H1 (cell line): ENCODE measurements around the gene NOTUM. TPM values are rescaled to one million over a fixed set of nuclear protein-coding genes. Genes with fewer than 3 reads are reported as not detected.

Experiments used
- CTCF ChIA-PET: fragments of 300-600 bp; sonication (Branson Sonifier 250); formaldehyde crosslinking; loops from one replicate; lab custom pipeline; 2021; ENCODE audit not compliant: partially characterized antibody; lab: Charles Lee
- POLR2A ChIA-PET: fragments of 300-600 bp; sonication (Branson Sonifier 250); formaldehyde crosslinking; loops from one replicate; lab custom pipeline; 2021; ENCODE audit warnings: inconsistent platforms; ENCODE audit not compliant: partially characterized antibody; lab: Charles Lee
- DNase-seq, 2 experiments: peaks; one replicate each; pipeline versions ENCODE4 v3.0.0 to v3.0.0-alpha.2; 2010 to 2022; ENCODE audit warnings: low spot score in 2 of 2, low read depth in 1 of 2, mixed read lengths in 1 of 2
- FAIRE-seq: peaks from 2 replicates; lab custom pipeline; 2011; peaks lifted over from hg19 to GRCh38; lab: Jason Lieb, UNC
- H2AFZ ChIP-seq: 2 replicates; pipeline ENCODE4 v1.8.1; 2012; ENCODE audit warnings: low read length, inconsistent platforms
- H2AK5ac ChIP-seq: 2 replicates; pipeline ENCODE4 v1.6.1; 2013; ENCODE audit warnings: low read depth, low read length
- H2BK120ac ChIP-seq: replicated peaks from 2 replicates; pipeline ENCODE3; 2013; ENCODE audit warnings: low read depth, low read length, inconsistent platforms
- H2BK12ac ChIP-seq: 2 replicates; pipeline ENCODE4 v1.6.1; 2013; ENCODE audit warnings: low read depth, low read length
- H2BK15ac ChIP-seq: 2 replicates; pipeline ENCODE4 v1.6.1; 2013; ENCODE audit warnings: low read length
- H2BK20ac ChIP-seq: 2 replicates; pipeline ENCODE4 v1.6.1; 2013; ENCODE audit warnings: low read length
- H2BK5ac ChIP-seq: 2 replicates; pipeline ENCODE4 v1.6.1; 2013; ENCODE audit warnings: low read depth, low read length
- H3K14ac ChIP-seq: 2 replicates; pipeline ENCODE4 v1.6.1; 2013; ENCODE audit warnings: inconsistent platforms; ENCODE audit not compliant: insufficient read length
- H3K18ac ChIP-seq: 2 replicates; pipeline ENCODE4 v1.6.1; 2013; ENCODE audit warnings: low read length; ENCODE audit errors: extremely low read depth
- H3K23ac ChIP-seq: 2 replicates; pipeline ENCODE4 v1.6.1; 2013; ENCODE audit warnings: inconsistent platforms; ENCODE audit not compliant: insufficient read length
- H3K23me2 ChIP-seq: 2 replicates; pipeline ENCODE4 v1.6.1; 2013; ENCODE audit warnings: low read depth, low read length
- H3K27ac ChIP-seq: 2 replicates; pipeline ENCODE4 v1.6.1; 2011; ENCODE audit warnings: low read depth, low read length, inconsistent platforms
- H3K27me3 ChIP-seq, 4 experiments: replicated peaks in 1 of 4; 1 replicate in 1 of 4; 2 replicates in 3 of 4; pipeline versions ENCODE4 v1.6.1 to v1.8.1; 2011 to 2013; ENCODE audit warnings: low read length in 3 of 4, mild to moderate bottlenecking in 3 of 4, inconsistent platforms in 2 of 4, mixed read lengths in 2 of 4, moderate library complexity in 1 of 4; ENCODE audit not compliant: control insufficient read depth in 3 of 4, insufficient read depth in 3 of 4; ENCODE audit errors: extremely low read depth in 1 of 4
- H3K36me3 ChIP-seq, 4 experiments: 2 replicates each; pipeline versions ENCODE4 v1.6.1 to v1.8.1; 2011 to 2013; ENCODE audit warnings: mild to moderate bottlenecking in 4 of 4, low read length in 3 of 4, moderate library complexity in 2 of 4, control low read depth in 1 of 4, inconsistent platforms in 1 of 4; ENCODE audit not compliant: insufficient read depth in 4 of 4, control insufficient read depth in 2 of 4
- H3K4ac ChIP-seq: replicated peaks from 2 replicates; pipeline ENCODE3; 2013; ENCODE audit warnings: low read length, low read depth, mixed read lengths, inconsistent platforms; ENCODE audit not compliant: insufficient read length
- H3K4me1 ChIP-seq, 4 experiments: replicated peaks in 1 of 4; 1 replicate in 1 of 4; 2 replicates in 3 of 4; pipeline versions ENCODE4 v1.6.1 to v1.8.1; 2011 to 2013; ENCODE audit warnings: low read length in 3 of 4, inconsistent platforms in 2 of 4, mixed read lengths in 1 of 4; ENCODE audit not compliant: insufficient read depth in 4 of 4, control insufficient read depth in 3 of 4
- H3K4me2 ChIP-seq, 2 experiments: 2 replicates each; pipeline versions ENCODE4 v1.6.1 to v1.8.1; 2011 to 2013; ENCODE audit warnings: low read depth in 2 of 2, low read length in 2 of 2, control low read depth in 1 of 2, inconsistent platforms in 1 of 2, mild to moderate bottlenecking in 1 of 2; ENCODE audit not compliant: insufficient read depth in 1 of 2
- H3K4me3 ChIP-seq, 4 experiments: fragments of 200-600, 300-600 bp in 1 of 4; sonication (generic), shearing (Covaris generic), sonication (Bioruptor Twin) in 1 of 4; 2 replicates each; pipeline versions ENCODE4 v1.5.1 to v1.8.1; 2011 to 2016; ENCODE audit warnings: low read length in 4 of 4, low read depth in 3 of 4, control low read depth in 2 of 4, inconsistent platforms in 2 of 4, mild to moderate bottlenecking in 2 of 4, mixed read lengths in 1 of 4, moderate library complexity in 1 of 4; ENCODE audit not compliant: insufficient read depth in 2 of 4; ENCODE audit errors: extremely low read depth in 1 of 4
- H3K56ac ChIP-seq: replicated peaks from 2 replicates; pipeline ENCODE3; 2013; ENCODE audit warnings: low read depth, mild to moderate bottlenecking, mixed read lengths, low read length, inconsistent platforms; ENCODE audit not compliant: insufficient read length
- H3K79me1 ChIP-seq: 2 replicates; pipeline ENCODE4 v1.6.1; 2013; ENCODE audit warnings: low read depth, low read length, control low read depth
- H3K79me2 ChIP-seq, 2 experiments: 2 replicates each; pipeline versions ENCODE4 v1.6.1 to v1.8.1; 2012 to 2013; ENCODE audit warnings: low read length in 2 of 2, mild to moderate bottlenecking in 2 of 2, inconsistent platforms in 1 of 2; ENCODE audit not compliant: insufficient read depth in 2 of 2, control insufficient read depth in 1 of 2
- H3K9ac ChIP-seq, 4 experiments: replicated peaks in 1 of 4; 1 replicate in 1 of 4; 2 replicates in 3 of 4; pipeline versions ENCODE4 v1.6.1 to v1.8.1; 2011 to 2013; ENCODE audit warnings: low read depth in 3 of 4, low read length in 3 of 4, control low read depth in 2 of 4, mild to moderate bottlenecking in 2 of 4, moderate library complexity in 2 of 4, inconsistent platforms in 1 of 4; ENCODE audit errors: extremely low read depth in 1 of 4
- H3K9me3 ChIP-seq, 2 experiments: 2 replicates each; pipeline versions ENCODE4 v1.6.1 to v1.8.1; 2012 to 2013; ENCODE audit warnings: mild to moderate bottlenecking in 2 of 2, moderate library complexity in 2 of 2, control low read depth in 1 of 2, inconsistent platforms in 1 of 2, low read depth in 1 of 2, low read length in 1 of 2, mixed read lengths in 1 of 2; ENCODE audit not compliant: insufficient read depth in 2 of 2
- H4K20me1 ChIP-seq, 2 experiments: replicated peaks in 1 of 2; 2 replicates each; pipeline versions ENCODE3 to v1.8.1; 2011 to 2013; ENCODE audit warnings: inconsistent platforms in 2 of 2, low read length in 2 of 2, mild to moderate bottlenecking in 1 of 2; ENCODE audit not compliant: insufficient read depth in 2 of 2, control insufficient read depth in 1 of 2
- H4K5ac ChIP-seq: 2 replicates; pipeline ENCODE4 v1.6.1; 2013; ENCODE audit warnings: low read length, low read depth, mixed read lengths, inconsistent platforms; ENCODE audit not compliant: insufficient read length
- H4K8ac ChIP-seq: 2 replicates; pipeline ENCODE4 v1.8.0; 2013; ENCODE audit warnings: mild to moderate bottlenecking, moderate library complexity, low read length, inconsistent platforms; ENCODE audit not compliant: insufficient read depth; ENCODE audit errors: extremely low read depth
- H4K91ac ChIP-seq: replicated peaks from 2 replicates; pipeline ENCODE3; 2013; ENCODE audit warnings: low read length, mixed read lengths, inconsistent platforms; ENCODE audit not compliant: insufficient read length
- EP300 ChIP-seq, 2 experiments: IDR thresholded peaks; 1 replicate in 1 of 2; 2 replicates in 1 of 2; pipeline ENCODE4 v1.6.1; 2011 to 2012; ENCODE audit warnings: low read depth in 2 of 2, low read length in 2 of 2, mild to moderate bottlenecking in 2 of 2, borderline replicate concordance in 1 of 2, inconsistent platforms in 1 of 2, moderate library complexity in 1 of 2
- EZH2 ChIP-seq: fragments of 200-600 bp; sonication (generic); IDR thresholded peaks from 2 replicates; pipeline ENCODE4 v1.7.1; 2012; ENCODE audit warnings: low read depth, mild to moderate bottlenecking, moderate library complexity, low read length, inconsistent platforms; ENCODE audit not compliant: severe bottlenecking
- FOSL1 ChIP-seq: IDR thresholded peaks from 2 replicates; pipeline ENCODE4 v1.6.1; 2011; ENCODE audit warnings: mild to moderate bottlenecking, low read depth, low read length, moderate library complexity; ENCODE audit not compliant: insufficient read depth
- POLR2A ChIP-seq, 2 experiments: IDR thresholded peaks; 1 replicate in 1 of 2; 2 replicates in 1 of 2; pipeline ENCODE4 v1.6.1; 2011; ENCODE audit warnings: low read depth in 2 of 2, low read length in 2 of 2, mild to moderate bottlenecking in 2 of 2; ENCODE audit errors: control extremely low read depth in 1 of 2
- RBBP5 ChIP-seq: IDR thresholded peaks from 2 replicates; pipeline ENCODE4 v1.7.1; 2012; ENCODE audit warnings: low read depth, mild to moderate bottlenecking, inconsistent platforms, low read length, moderate library complexity, borderline replicate concordance
- SIN3A ChIP-seq, 2 experiments: IDR thresholded peaks in 1 of 2; conservative IDR thresholded peaks in 1 of 2; 2 replicates each; pipeline ENCODE4 v1.6.1; 2011 to 2012; ENCODE audit warnings: low read length in 2 of 2, improper control_type of control experiment in 1 of 2, low read depth in 1 of 2, mild to moderate bottlenecking in 1 of 2
- USF2 ChIP-seq: IDR thresholded peaks from 2 replicates; pipeline ENCODE4 v1.6.1; 2011; ENCODE audit warnings: low read length, improper control_type of control experiment
- WGBS, 2 experiments: shearing (Covaris generic) in 1 of 2; methylation state at CpG; one replicate each; pipeline versions ENCODE4 v1.1.6 to v1.1.7; 2013 to 2015; ENCODE audit warnings: low lambda C conversion rate in 2 of 2, mixed read lengths in 2 of 2, inconsistent platforms in 1 of 2, low coverage in 1 of 2, missing lambda C conversion rate in 1 of 2; ENCODE audit not compliant: insufficient replicate concordance in 2 of 2, insufficient coverage in 1 of 2, insufficient read length in 1 of 2; ENCODE audit errors: extremely low coverage in 1 of 2, missing lambda C conversion rate in 1 of 2; 5-methylcytosine and 5-hydroxymethylcytosine counted together
- polyA plus RNA-seq, 7 experiments: library from polyadenylated mRNA; depleted of rRNA in 3 of 7; stranded (reverse) in 5 of 7; unstranded in 2 of 7; fragments of >200 nt in 5 of 7; fragments of 200-250 nt in 2 of 7; gene quantifications; 1 replicate in 5 of 7; 2 replicates in 1 of 7; 4 replicates in 1 of 7; pipeline versions ENCODE4 v1.2.1 to v1.2.3, GENCODE V29; 2011 to 2013; ENCODE audit warnings: missing spikeins in 2 of 7, mixed read lengths in 2 of 7
- total RNA-seq: library from RNA; stranded (reverse); fragmentation: NEBNext Ultra II Directional; extraction: Animal tissue kit (Norgen Biotek cat#: 25700); gene quantifications from 2 replicates; pipeline ENCODE4 v1.2.1, GENCODE V29; 2021

NOTUM gene
- total and polyA plus RNA-seq, 2 of the 8 experiments (the other 6 are each of a cell fraction or from before 2014, with no cell fraction given) = 0.45 to 0.76 TPM

- 35% methylated on average over 18 of the region's 32 CpGs; no CpG with 5 or more reads in 1 of the 2 experiments for WGBS, 2 experiments
- H3K14ac ChIP-seq = no peak overlapping the region
- H2BK12ac ChIP-seq = peak overlapping the region; percentile 92; the same call in 1 of the 2 replicates
- peak overlapping the region in 3 of 4 experiments; percentile 28 to 54 (median 34); a peak in 4 of 7 replicates for H3K9ac ChIP-seq
- 0 out of 2 replicates have a peak overlapping the region, but pooled peaks have one; percentile 13 for H2AK5ac ChIP-seq
- H3K27me3 ChIP-seq = peaks cover 0 to 2% (median 2%) of the 10 kb centered on the region in 4 experiments; a peak in 4 of 7 replicates
- H3K9me3 ChIP-seq = no peaks in the 10 kb centered on the region
- peaks cover 48% of the 10 kb centered on the region for H3K79me1 ChIP-seq
- H2BK20ac ChIP-seq = peak overlapping the region; percentile 80; the same call in 1 of the 2 replicates
- H3K79me2 ChIP-seq = peaks cover 12 to 77% of the 10 kb centered on the region in 2 experiments; a peak in 3 of 4 replicates
- peaks cover 0 to 36% (median 29%) of the 10 kb centered on the region in 4 experiments; a peak in 6 of 7 replicates for H3K4me1 ChIP-seq
- peak overlapping the region; percentile 70 for H4K5ac ChIP-seq
- peak overlapping the region; percentile 79 to 88 for H3K4me2 ChIP-seq
- H3K4me3 ChIP-seq = peak overlapping the region; percentile 20 to 51 (median 32); a peak in 7 of 8 replicates
- H3K36me3 ChIP-seq = peaks cover 3 to 26% (median 6%) of the 10 kb centered on the region in 4 experiments; a peak in 6 of 8 replicates
- H2BK5ac ChIP-seq = peak overlapping the region; percentile 93; the same call in 1 of the 2 replicates
- H2BK120ac ChIP-seq = no peak overlapping the region
- DNase-seq = no peak
- H4K8ac ChIP-seq = peak overlapping the region; percentile 81; the same call in 1 of the 2 replicates
- peaks cover 13% of the 10 kb centered on the region; the same call in 1 of the 2 replicates for H3K23me2 ChIP-seq
- peaks cover 15 to 28% of the 10 kb centered on the region in 2 experiments for H4K20me1 ChIP-seq
- no peak for FAIRE-seq
- peak overlapping the region; percentile 82 for H4K91ac ChIP-seq
- ChIA-PET POLR2A (interaction anchor here (0.7 to 14.6 kb wide), 26 partner anchors 10 to 175 kb away, joined by 3 to 150 read pairs (median 4); partner anchors contain the start of genes ANAPC11, ARHGDIA, FASN and NPB), CTCF (interaction anchor here (1.0 to 2.1 kb wide), 11 partner anchors 16 to 265 kb away, joined by 3 to 10 read pairs (median 4); partner anchors contain the start of genes ALYREF and ANAPC11)
- no peak overlapping the region for H2BK15ac ChIP-seq
- H3K23ac ChIP-seq = no peak overlapping the region
- H3K4ac ChIP-seq = peak overlapping the region; percentile 96
- no peak overlapping the region for H3K56ac ChIP-seq
- peak overlapping the region; percentile 78 for H3K18ac ChIP-seq
- H2AFZ ChIP-seq = no peak overlapping the region
- peak overlapping the region; percentile 55; the same call in 1 of the 2 replicates for H3K27ac ChIP-seq
- peak in 1 of 2 experiments; percentile 53; a peak in 1 of 4 replicates for TF ChIP-seq SIN3A (conservative IDR thresholded peaks at IDR 0.05 in 1 of 2, IDR thresholded peaks at IDR 0.05 in 1 of 2; ENCODE audit: low read depth in 1 of 2, low read length in 2 of 2)
- TF ChIP-seq EP300 (IDR thresholded peaks at IDR 0.05; ENCODE audit: borderline replicate concordance in 1 of 2, low read depth in 2 of 2, low read length in 2 of 2) = peak in 1 of 2 experiments; percentile 17; a peak in 1 of 3 replicates
- TF ChIP-seq RBBP5 = 0 out of 2 replicates have a peak, but pooled peaks have one; percentile 10
- no peak for TF ChIP-seq EZH2
- TF ChIP-seq FOSL1 = no peak
- peak in 1 of 2 experiments; percentile 53; a peak in 1 of 3 replicates for TF ChIP-seq POLR2A (IDR thresholded peaks at IDR 0.05; ENCODE audit: control extremely low read depth in 1 of 2, low read depth in 2 of 2, low read length in 2 of 2)
- no peak for TF ChIP-seq USF2
Measured at GRCh38 chr17:81923302-81924260, 37.4 kb downstream of the NOTUM start.
